ENCODE results near the gene POU2F2. TPM values are rescaled to one million over a fixed set of nuclear protein-coding genes. Genes with fewer than 3 reads are reported as not detected.

POU2F2 gene
- polyA plus RNA-seq, 3 donors from 2014 or later: 2.0 to 10.3 (median 2.1) TPM

DNA sequence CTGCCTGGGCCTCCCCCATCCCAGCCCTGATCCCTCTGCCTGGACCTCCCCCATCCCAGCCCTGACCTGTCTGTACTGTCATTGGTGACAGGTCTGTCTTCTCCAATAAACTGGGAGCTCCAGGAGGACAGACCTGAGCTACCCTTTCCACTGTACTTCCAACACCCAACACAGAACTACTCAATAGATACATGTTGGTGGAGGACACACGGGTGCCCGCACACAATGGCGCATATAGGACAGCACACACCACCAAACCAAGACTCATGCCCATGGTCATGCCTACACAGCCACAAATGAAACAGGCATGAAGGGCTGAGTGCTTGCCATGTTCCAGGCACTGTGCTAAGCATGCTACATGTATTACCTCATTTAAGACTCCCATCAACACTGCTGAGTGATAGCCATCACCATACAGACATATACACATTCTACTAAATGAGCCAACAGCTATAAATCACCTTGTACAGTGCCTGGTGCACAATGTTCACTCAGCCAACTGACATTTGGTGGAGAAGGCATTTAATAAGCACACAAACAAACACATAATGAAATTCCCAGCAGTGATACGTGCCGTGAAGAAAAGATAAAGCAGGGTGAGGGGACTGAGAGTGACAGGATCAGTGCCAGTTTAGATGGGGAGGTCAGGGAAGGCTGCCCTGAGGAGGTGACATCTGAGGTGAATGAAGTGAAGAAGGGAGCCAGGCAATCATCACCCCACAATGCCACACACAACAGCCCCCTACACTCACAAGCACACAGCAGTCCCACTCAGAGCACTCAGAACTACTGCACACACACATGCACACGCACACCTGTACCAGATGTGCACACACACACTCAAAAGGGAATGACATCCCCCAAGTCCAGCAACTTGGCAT lies 857 bp downstream of the POU2F2 start:
- no peak for DNase-seq
- Mint-ChIP-seq H3K36me3 (no peaks in the 10 kb centered on the region), H3K4me3 (peak overlapping the region; percentile 79 to 91 (median 89)), H3K27ac (peak overlapping the region; percentile 81 to 96 (median 89)), H3K4me1 (peaks cover 43 to 47% of the 10 kb centered on the region in 2 donors), H3K27me3 (ENCODE audit: low read depth in 3 of 3) (peaks cover 0 to 5% (median 2%) of the 10 kb centered on the region in 3 donors), H3K9me3 (no peaks in the 10 kb centered on the region)

DNA sequence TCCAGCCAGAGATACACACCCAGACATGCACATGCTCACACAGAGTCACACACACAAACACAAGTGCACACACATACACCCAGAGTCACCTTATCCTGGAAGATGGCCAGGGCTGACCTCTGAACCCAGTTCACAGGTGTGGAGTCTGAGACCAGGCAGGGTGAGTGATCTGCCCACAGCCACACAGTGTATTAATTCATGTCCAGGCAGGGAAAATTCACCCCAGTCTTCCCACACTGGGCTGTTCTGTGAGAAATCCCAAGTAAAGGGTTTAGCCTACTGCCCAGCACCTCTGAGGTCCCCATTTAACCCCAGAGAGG lies 2.0 kb downstream of the POU2F2 start:
- H3K9me3 Mint-ChIP-seq: no peaks in the 10 kb centered on the region
- peaks cover 47 to 48% of the 10 kb centered on the region in 2 donors for H3K4me1 Mint-ChIP-seq
- peak overlapping the region; percentile 7 to 89 (median 40) for H3K4me3 Mint-ChIP-seq
- no peaks in the 10 kb centered on the region for H3K36me3 Mint-ChIP-seq
- H3K27me3 Mint-ChIP-seq (ENCODE audit: low read depth in 3 of 3): peaks cover 0 to 5% (median 2%) of the 10 kb centered on the region in 3 donors
- no peak for DNase-seq
- peak overlapping the region; percentile 43 to 68 (median 54) for H3K27ac Mint-ChIP-seq

DNA sequence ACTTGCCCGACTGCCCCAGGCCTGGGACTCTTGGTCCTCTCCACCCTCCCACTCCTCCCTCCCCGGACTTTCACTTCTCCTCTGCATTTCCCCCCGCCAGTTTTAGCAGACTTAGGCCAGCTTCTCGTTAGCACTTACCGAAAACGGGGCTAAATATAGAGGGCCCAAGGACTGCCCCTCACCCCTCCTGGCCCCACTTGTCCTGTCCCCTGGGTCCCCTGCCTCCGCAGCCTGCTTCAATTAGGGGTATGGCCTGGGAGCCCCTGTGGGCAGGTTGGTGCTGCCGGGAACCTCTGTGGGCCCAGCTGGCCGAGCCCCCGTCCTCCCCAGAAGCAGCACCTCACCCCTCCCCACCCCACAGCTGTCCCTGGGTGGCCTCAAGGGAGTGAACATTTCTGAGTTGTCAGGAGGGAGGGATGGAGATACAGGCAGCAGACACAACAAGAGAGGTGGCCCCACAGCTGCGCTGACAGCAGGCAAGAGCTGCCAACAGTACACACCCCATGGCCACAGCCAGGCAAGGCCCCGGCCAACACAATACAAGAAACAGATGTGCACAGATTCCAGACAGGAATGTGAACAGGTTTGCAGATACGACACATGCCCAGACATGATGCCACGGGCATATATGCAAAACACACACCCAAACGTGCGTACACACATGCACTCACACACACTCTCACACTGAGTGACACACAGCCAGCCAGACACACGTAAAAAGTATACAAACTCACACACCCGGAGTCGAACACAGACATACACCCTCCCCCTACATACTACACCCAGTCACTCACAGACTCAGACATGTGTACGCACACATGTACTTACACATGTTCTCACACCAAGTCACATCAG lies 2.6 kb downstream of the POU2F2 start:
- Mint-ChIP-seq H3K4me1 (peaks cover 47 to 48% of the 10 kb centered on the region in 2 donors), H3K27me3 (ENCODE audit: low read depth in 3 of 3) (peaks cover 0 to 5% (median 2%) of the 10 kb centered on the region in 3 donors), H3K27ac (peak overlapping the region; percentile 31 to 70 (median 60)), H3K9me3 (no peaks in the 10 kb centered on the region), H3K36me3 (peaks cover 0 to 1% (median 0%) of the 10 kb centered on the region in 3 donors), H3K4me3 (peak overlapping the region in 4 of 5 donors; percentile 7 to 55 (median 18))
- no peak for DNase-seq

DNA sequence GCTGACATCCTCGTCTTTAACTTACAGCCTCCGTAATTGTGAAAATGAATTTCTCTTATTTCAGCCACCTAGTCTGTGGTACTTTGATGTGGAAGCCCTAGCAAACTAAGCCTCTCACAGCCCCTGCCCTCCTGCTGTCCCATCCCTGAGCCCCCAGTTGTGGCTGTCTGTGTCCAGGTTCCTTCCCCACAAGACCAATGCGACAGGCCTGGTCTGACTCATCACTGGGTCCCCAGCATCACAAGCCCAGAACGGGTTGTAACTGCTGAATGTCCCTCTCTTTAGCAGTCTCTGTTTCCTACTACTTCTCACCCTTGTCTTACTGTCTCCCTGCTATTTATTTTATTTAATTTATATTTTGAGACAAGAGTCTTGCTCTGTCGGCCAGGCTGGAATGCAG lies 5.7 kb downstream of the POU2F2 start:
- H3K36me3 Mint-ChIP-seq: peaks cover 0 to 3% (median 0%) of the 10 kb centered on the region in 3 donors

DNA sequence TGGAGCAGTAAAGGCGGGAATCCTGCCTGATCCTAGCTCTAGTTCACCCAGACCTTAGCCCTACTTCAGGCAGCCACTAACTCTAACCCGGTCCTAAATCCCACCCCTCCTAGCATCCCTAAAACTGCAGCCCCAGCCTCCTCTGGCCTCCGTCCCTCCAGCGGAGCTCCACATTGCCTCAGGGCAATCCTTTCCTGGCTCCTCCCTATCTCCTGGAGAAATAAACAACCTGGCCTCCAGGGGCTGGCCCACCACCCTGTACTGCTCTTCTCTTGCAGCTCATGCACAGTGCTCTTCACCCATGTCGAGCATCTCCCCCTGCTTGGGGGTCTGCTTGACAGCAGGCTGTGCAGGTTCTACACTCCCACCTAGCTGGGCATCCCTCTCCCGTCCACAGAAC lies 6.7 kb downstream of the POU2F2 start:
- H3K4me1 Mint-ChIP-seq: peaks cover 49 to 52% of the 10 kb centered on the region in 2 donors
- H3K27ac Mint-ChIP-seq: peak overlapping the region in 1 of 6 donors; percentile 72
- no peak overlapping the region for H3K4me3 Mint-ChIP-seq
- DNase-seq: no peak
- peaks cover 0 to 3% (median 0%) of the 10 kb centered on the region in 3 donors for H3K36me3 Mint-ChIP-seq
- peaks cover 0 to 3% (median 2%) of the 10 kb centered on the region in 3 donors for H3K27me3 Mint-ChIP-seq (ENCODE audit: low read depth in 3 of 3)
- H3K9me3 Mint-ChIP-seq: no peaks in the 10 kb centered on the region

More for the DNA sequence above, 5.7 kb downstream of the POU2F2 start:
- Mint-ChIP-seq H3K27ac (no peak overlapping the region), H3K9me3 (no peaks in the 10 kb centered on the region), H3K4me3 (no peak overlapping the region), H3K4me1 (peaks cover 49 to 51% of the 10 kb centered on the region in 2 donors), H3K27me3 (ENCODE audit: low read depth in 3 of 3) (peaks cover 0 to 3% (median 2%) of the 10 kb centered on the region in 3 donors)
- DNase-seq: no peak

DNA sequence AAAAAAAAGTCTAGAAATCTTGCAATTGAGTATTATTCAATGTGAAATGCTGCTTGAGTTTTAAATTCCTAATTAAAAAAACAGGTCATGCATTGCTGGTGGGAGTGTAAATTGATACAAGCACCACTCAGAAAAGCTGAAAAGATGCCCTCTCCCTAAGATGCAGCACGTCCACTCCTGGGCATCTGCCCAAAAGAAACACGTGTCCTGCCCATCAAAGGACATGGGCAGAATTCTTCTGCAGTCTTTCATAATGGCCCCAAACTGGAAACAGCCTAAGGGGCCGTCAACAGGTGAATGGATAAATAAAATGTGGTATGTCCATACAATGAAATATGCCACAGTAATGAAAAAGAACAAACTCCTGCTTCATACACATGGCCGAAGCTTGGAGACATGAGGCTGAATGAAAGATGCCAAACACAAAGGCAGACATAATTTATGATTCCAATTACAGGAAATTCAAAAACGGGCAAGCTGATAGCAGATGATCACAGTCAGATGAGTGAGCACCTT lies 7.8 kb downstream of the POU2F2 start:
- DNase-seq: no peak
- no peaks in the 10 kb centered on the region for H3K9me3 Mint-ChIP-seq
- peaks cover 0 to 3% (median 0%) of the 10 kb centered on the region in 3 donors for H3K36me3 Mint-ChIP-seq
- H3K4me3 Mint-ChIP-seq: no peak overlapping the region
- peaks cover 41 to 43% of the 10 kb centered on the region in 2 donors for H3K4me1 Mint-ChIP-seq
- peaks cover 0 to 3% (median 2%) of the 10 kb centered on the region in 3 donors for H3K27me3 Mint-ChIP-seq (ENCODE audit: low read depth in 3 of 3)
- no peak overlapping the region for H3K27ac Mint-ChIP-seq

DNA sequence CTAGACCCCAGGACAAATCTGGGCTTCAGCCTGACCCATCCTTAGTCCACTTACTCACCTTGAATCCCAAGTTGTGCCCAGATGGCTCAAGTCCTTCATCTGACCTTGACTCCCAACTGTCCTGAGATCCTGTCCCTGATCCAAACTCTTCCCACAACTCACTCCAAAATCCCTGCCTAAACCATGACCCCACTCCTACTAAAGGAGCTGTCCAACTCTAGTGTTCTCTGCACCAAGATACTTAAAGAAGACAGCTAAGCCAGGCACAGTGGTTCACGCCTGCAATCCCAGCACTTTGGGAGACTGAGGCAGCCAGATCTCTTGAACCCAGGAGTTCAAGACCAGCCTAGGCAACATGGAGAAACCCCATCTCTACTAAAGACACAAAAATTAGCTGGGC lies 8.5 kb downstream of the POU2F2 start:
- Mint-ChIP-seq H3K36me3 (peaks cover 0 to 7% (median 0%) of the 10 kb centered on the region in 3 donors), H3K27ac (peak overlapping the region; percentile 58 to 86 (median 80)), H3K4me1 (peaks cover 37 to 41% of the 10 kb centered on the region in 2 donors), H3K9me3 (no peaks in the 10 kb centered on the region), H3K4me3 (peak overlapping the region in 1 of 5 donors; percentile 3), H3K27me3 (ENCODE audit: low read depth in 3 of 3) (peaks cover 0 to 3% (median 2%) of the 10 kb centered on the region in 3 donors)
- no peak for DNase-seq

DNA sequence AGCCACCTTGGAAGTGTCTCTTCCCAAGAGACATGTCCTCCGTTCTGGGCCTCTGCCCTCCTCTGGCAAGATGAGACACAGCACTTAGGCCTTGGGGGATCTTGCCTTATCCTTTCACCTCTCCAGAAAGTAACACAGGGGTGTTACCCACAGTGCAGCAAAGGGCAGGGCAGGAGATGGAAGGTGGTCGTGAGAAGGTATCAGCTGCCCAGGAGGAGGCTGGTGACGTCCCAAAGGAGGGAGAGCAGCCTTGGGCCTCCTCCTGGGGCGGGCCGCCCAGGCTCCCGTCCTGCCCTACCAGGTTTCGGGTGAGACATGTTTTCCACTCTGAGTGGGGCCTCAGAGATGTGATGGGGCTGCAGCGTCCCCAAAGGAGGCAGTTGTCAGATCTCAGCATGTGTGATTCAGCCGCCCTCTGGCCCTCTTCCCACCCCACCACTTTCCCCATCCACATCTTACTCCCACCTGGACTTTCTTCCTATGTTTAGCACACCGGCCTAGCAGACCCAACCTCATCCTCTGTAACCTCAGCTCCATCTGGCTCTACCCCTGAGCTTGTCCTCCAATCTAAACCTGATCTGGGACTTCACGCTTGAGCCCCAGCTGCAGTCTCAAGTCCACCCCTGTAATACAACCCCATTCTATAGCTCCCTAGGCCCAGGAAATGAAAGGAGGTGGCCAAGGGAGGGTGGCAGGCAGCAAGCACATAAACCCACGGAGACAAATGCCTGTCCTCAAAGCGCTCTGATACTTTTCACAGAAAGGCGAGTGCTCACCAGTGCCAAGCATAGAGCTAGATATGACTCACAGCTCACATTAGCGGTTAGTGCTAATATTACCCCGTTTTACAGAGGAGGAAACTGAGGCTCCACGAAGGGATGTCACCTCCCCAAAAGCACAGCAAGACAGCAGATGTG lies 9.3 kb downstream of the POU2F2 start:
- peaks cover 35 to 41% of the 10 kb centered on the region in 2 donors for H3K4me1 Mint-ChIP-seq
- no peak for DNase-seq
- peaks cover 0 to 10% (median 0%) of the 10 kb centered on the region in 3 donors for H3K36me3 Mint-ChIP-seq
- H3K27me3 Mint-ChIP-seq (ENCODE audit: low read depth in 3 of 3): peaks cover 0 to 3% (median 2%) of the 10 kb centered on the region in 3 donors
- no peaks in the 10 kb centered on the region for H3K9me3 Mint-ChIP-seq
- peak overlapping the region; percentile 6 to 76 (median 50) for H3K4me3 Mint-ChIP-seq
- H3K27ac Mint-ChIP-seq: peak overlapping the region; percentile 72 to 87 (median 82)

DNA sequence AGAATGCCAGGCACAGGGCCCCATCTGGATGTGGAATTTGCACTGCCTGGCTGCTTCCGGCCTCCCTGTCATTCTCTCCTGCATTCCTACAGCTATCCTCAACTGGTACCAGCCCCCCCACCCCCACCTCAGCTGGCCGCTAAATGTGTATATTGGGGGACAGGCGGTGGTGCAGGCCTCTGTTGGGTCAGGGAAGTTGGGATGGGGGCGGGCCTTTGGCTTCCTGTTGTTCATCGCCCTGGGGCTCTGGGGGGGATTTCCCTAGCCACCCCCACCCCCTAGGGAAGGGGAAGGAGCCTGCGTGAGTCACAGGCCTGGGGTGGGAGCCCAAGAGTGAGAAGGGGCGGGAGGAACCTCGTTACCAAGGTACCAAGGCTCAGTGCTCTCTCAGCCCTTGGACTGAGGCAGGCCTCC lies 10.6 kb downstream of the POU2F2 start:
- peaks cover 0 to 13% (median 0%) of the 10 kb centered on the region in 3 donors for H3K36me3 Mint-ChIP-seq
- H3K4me3 Mint-ChIP-seq: peak overlapping the region in 4 of 5 donors; percentile 12 to 44 (median 28)
- peaks cover 33 to 41% of the 10 kb centered on the region in 2 donors for H3K4me1 Mint-ChIP-seq
- H3K9me3 Mint-ChIP-seq: no peaks in the 10 kb centered on the region
- peak overlapping the region; percentile 36 to 90 (median 82) for H3K27ac Mint-ChIP-seq
- peaks cover 0 to 3% (median 2%) of the 10 kb centered on the region in 3 donors for H3K27me3 Mint-ChIP-seq (ENCODE audit: low read depth in 3 of 3)
- DNase-seq: peak; percentile 32 to 46 (median 36)

DNA sequence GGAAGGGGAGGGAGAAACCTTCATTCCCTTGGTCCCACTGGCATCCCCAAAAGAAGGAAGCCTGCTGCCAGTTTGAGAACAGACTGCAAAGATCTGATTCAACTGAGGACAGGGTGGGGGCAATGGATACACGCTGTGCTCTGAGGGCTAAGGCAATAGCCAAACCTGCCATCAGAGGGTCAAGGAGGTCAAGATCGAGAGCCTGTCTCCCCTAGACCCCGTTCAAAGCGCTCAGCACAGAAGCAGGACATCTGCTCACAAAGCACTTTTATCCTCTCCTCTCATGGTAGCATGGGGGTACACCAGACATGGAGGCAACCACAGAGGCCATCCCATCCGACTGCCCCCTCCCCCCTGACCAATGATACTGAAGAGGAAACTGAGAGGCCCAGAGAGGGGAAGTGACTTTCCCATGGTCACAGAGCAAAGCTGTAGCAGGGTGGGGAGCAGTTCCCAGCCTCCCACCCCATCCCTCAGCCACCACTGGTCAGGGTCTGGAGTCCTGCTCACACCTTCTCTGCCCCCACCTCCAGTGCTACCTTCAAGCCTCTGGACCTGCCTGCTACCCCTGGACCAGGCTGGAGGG lies 11.1 kb downstream of the POU2F2 start:
- H3K4me1 Mint-ChIP-seq: peaks cover 33 to 41% of the 10 kb centered on the region in 2 donors

DNA sequence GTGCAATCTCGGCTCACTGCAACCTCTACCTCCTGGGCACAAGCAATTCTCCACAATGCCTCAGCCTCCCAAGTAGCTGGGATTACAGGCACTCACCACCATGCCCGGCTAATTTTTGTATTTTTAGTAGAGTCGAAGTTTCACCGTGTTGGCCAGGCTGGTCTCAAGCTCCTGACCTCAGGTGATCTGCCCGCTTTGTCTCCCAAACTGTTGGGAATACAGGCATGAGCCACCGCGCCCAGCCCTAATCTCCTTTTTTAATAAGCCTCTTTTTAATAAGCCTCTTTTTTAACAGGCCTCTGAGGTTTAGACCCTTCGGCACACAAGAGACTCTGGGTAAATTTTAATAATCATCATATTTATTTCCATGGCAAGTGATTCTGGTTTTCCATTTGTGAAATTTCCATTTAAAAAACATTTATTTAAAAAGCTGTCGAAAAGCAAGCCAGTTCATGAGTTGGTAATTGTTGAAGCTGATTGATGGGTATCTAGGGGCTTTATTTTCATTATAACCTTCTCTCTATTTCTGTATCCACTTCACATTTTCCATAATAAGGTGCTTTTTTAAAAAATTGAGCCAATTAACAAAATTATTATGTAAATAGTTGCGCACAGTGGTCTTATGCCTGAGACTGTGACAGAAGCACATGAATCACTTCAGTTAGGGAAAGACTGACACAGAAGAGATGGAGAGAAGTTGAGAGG lies 11.8 kb downstream of the POU2F2 start:
- Mint-ChIP-seq H3K27ac (peak overlapping the region; percentile 36 to 90 (median 76)), H3K4me1 (peaks cover 33 to 36% of the 10 kb centered on the region in 2 donors), H3K27me3 (ENCODE audit: low read depth in 3 of 3) (peaks cover 0 to 3% (median 2%) of the 10 kb centered on the region in 3 donors), H3K36me3 (peaks cover 6 to 21% (median 8%) of the 10 kb centered on the region in 3 donors), H3K4me3 (peak overlapping the region in 1 of 5 donors; percentile 4), H3K9me3 (no peaks in the 10 kb centered on the region)
- no peak for DNase-seq

More for the DNA sequence above, 11.1 kb downstream of the POU2F2 start:
- Mint-ChIP-seq H3K9me3 (no peaks in the 10 kb centered on the region), H3K4me3 (peak overlapping the region in 3 of 5 donors; percentile 1 to 44 (median 4)), H3K36me3 (peaks cover under 1 to 15% (median 2%) of the 10 kb centered on the region in 3 donors), H3K27ac (peak overlapping the region; percentile 36 to 90 (median 84)), H3K27me3 (ENCODE audit: low read depth in 3 of 3) (peaks cover 0 to 3% (median 2%) of the 10 kb centered on the region in 3 donors)
- DNase-seq: no peak
